AG10803 (cell line): ENCODE data around the gene SPATA6.

ENCODE experiments used
- DNase-seq: peaks from one replicate; pipeline ENCODE4 v3.0.0; 2010; ENCODE audit warnings: low read depth
- H3K4me3 ChIP-seq: 2 replicates; pipeline ENCODE4 v1.5.1; 2011; ENCODE audit warnings: mild to moderate bottlenecking, low read length, control low read depth
- TF ChIP-seq, protein P1 (sequence below): conservative IDR thresholded peaks from 2 replicates; pipeline ENCODE4 v1.5.1; 2011; ENCODE audit warnings: mild to moderate bottlenecking, low read length, control low read depth, inconsistent platforms

SPATA6 gene

DNA sequence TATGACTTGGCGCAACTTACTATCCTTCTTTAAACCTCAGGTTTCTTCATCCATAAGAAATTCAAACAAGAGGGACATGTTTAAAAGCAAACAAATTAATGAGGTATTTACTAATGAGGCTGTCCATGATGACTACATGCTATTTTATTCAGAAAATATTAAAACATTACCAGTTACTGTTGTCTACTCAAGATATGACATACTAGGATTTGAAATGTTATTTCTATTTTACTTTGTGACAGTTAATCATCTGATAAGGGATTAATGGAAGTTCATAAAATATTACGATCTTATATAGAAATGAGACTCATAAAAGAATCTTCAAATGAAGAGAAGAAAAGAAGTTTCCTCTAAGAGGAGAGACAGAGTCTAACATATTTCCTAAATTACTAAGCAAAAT lies 80.1 kb downstream of the SPATA6 start:
- TF ChIP-seq, protein P1, sequence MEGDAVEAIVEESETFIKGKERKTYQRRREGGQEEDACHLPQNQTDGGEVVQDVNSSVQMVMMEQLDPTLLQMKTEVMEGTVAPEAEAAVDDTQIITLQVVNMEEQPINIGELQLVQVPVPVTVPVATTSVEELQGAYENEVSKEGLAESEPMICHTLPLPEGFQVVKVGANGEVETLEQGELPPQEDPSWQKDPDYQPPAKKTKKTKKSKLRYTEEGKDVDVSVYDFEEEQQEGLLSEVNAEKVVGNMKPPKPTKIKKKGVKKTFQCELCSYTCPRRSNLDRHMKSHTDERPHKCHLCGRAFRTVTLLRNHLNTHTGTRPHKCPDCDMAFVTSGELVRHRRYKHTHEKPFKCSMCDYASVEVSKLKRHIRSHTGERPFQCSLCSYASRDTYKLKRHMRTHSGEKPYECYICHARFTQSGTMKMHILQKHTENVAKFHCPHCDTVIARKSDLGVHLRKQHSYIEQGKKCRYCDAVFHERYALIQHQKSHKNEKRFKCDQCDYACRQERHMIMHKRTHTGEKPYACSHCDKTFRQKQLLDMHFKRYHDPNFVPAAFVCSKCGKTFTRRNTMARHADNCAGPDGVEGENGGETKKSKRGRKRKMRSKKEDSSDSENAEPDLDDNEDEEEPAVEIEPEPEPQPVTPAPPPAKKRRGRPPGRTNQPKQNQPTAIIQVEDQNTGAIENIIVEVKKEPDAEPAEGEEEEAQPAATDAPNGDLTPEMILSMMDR: no peak
- no peak for DNase-seq
- no peak overlapping the region for H3K4me3 ChIP-seq

DNA sequence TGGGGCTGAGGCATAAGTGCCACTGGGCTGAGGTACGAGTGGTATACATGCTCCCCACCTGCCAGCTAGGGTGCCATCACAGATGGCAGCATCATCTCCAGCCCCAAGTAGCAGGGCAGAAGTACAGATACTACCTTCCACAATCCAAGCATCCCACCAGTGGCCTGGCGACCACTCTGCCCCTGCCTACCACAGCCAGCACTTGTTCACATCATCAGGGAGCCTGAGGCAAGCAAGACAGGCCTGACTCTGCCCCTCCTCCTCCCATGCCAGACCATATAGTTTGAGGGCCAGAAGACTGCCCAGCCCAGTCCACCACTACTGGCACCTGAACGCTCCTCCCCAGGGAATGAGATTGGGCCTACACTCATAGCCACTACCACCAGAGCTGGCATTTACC lies 84.6 kb downstream of the SPATA6 start:
- TF ChIP-seq, protein P1: no peak
- no peak overlapping the region for H3K4me3 ChIP-seq
- DNase-seq: no peak

DNA sequence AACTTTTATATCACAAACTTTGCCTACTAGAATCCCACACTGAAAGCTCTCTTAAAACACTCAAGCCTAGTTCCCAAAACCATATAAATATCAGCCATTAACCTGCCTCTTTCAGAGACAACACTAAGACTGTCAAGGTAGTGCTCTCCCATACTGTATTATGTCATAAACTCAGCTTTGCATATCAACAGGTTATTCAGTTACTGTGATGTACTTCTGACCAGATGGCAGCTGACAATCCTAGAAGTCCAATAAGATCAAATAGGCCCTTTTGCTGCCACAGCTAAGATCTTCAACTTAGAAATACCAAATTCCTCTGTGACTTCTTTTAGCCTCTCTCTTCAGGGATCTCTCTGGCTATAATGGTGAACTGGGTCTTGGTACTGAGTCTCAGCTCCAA lies 97.2 kb downstream of the SPATA6 start:
- H3K4me3 ChIP-seq: no peak overlapping the region
- TF ChIP-seq, protein P1: no peak
- no peak for DNase-seq

DNA sequence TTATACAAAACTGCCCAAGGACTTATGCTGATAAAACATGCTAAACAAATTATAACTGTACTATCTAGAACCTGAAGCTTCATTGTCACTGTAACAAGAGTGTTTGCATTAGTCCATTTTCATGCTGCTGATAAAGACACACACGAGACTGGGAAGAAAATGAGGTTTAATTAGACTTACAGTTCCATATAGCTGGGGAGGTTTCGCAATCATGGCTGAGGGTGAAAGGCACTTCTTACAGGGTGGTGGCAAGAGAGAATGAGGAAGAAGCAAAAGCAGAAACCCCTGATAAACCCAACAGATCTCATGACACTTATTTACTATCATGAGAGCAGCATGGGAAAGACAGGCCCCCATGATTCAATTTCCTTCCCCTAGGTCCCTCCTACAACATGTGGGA lies 100.4 kb downstream of the SPATA6 start:
- DNase-seq: no peak
- no peak overlapping the region for H3K4me3 ChIP-seq
- TF ChIP-seq, protein P1: no peak

DNA sequence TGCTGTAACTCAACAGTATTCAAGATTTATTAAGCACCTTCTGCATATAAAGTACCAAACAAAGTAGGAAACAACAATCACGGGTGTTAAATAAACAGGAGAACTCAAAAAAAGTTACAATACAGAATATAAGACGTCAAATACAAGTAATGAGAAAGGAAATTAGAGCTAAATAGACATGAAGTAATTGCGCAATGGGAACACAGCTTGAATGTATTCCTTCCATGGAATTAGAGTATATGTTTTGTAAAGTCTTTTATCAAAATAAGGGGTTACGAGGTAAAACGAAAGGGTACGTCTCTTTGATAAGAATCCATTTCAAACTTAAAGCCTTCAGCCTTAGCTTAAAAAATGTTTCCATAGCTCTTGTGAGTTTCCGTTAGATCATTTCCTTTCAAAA lies 109.1 kb downstream of the SPATA6 start:
- no peak for DNase-seq
- TF ChIP-seq, protein P1: no peak
- H3K4me3 ChIP-seq: no peak overlapping the region

DNA sequence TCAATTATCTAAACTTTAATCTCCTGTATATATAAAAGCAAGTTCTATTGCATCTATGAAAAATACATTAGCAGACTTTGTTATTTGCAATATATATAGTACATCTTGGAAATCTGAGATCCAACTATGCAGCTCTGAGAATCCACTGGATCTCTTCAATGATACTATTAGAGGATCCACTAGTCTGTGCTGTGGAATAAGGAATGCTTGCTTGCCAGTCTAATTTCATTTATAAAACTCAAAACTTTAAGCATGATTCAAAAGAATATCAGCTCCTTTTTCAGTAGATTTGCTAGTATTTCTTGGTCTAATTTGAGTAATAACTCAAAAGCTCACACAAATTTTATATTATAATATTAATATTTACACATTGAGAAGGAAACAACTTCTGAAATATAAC lies 115.1 kb downstream of the SPATA6 start:
- TF ChIP-seq, protein P1: 0 out of 2 replicates have a peak, but pooled peaks have one; percentile 24
- H3K4me3 ChIP-seq: no peak overlapping the region
- no peak for DNase-seq

DNA sequence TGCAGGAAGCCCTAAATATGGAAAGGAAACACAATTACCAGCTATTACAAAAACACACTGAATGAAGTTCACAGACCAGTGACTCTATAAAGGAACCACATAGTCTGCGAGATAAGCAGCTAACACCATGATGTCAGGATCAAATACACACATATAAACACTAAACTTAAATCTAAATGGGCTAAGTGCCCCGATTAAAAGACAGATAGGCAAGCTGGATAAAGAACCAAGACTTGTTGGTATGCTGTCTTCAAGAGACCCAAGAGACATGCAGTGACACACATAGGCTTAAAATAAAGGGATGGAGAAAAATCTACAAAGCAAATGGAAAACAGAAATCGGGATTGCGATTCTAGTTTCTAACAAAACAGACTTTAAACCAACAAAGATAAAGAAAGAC lies 127.6 kb downstream of the SPATA6 start:
- H3K4me3 ChIP-seq: no peak overlapping the region
- no peak for DNase-seq
- TF ChIP-seq, protein P1: no peak
